Forelimb muscle (tissue), 1 donor: ENCODE data around the gene SORCS2. TPM values are rescaled to one million over a fixed set of nuclear protein-coding genes. Genes with fewer than 3 reads are reported as not detected.

ENCODE experiments used
- DNase-seq: peaks from one replicate; pipeline ENCODE4 v3.0.0-alpha.2; 2013; ENCODE audit warnings: low read depth
- polyA plus RNA-seq: library from polyadenylated mRNA; unstranded; fragments of 120-200 nt; gene quantifications from one replicate; pipeline ENCODE4 v1.2.1, GENCODE V29; 2013; ENCODE audit not compliant: insufficient read length

The SORCS2 gene
- polyA plus RNA-seq, 1 donor: 8.8 TPM

DNA sequence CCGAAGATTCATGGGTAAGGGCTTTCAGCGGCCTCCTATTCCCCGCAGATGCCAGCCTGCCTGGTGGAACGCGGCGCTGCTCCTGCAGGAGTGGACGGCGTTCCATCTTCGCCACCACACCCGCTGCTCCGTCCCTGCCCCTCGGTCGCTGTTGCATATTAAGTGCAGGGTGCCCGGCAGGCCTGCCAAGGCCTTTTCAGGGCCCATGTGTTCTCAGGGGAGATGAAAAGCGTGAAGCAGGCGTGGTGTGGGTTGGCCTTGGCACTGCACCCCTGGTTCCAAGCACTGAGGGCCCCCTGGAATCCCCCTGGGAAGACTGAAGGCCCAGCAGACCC lies 52.0 kb downstream of the SORCS2 start:
- no peak for DNase-seq

GRCh38 chr4:7244751-7245320 lies 52.5 kb downstream of the SORCS2 start:
- no peak for DNase-seq

DNA sequence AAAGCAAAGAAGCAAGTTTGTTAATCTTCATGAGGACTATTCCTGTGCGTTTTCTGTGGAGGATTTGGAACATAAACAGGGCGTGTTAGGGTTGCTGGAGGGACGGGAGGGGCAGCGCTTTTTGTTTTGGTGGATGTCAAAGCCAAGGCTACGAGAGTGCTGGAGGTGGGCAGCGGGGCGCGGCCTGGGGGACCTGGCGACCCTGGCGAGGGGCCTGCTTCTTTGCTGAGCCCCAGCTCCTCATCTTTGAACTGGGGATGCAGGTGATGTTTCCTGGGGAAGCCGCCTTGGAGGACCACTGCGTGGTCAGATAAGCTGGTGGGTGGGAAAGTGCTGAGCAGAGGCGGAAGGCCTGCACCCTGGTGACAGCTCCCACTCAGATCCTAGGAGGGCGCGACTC lies 55.2 kb downstream of the SORCS2 start:
- no peak for DNase-seq

- DNase-seq: no peak
These were observed 55.6 kb downstream of the SORCS2 start for GRCh38 chr4:7247946-7248345.

DNA sequence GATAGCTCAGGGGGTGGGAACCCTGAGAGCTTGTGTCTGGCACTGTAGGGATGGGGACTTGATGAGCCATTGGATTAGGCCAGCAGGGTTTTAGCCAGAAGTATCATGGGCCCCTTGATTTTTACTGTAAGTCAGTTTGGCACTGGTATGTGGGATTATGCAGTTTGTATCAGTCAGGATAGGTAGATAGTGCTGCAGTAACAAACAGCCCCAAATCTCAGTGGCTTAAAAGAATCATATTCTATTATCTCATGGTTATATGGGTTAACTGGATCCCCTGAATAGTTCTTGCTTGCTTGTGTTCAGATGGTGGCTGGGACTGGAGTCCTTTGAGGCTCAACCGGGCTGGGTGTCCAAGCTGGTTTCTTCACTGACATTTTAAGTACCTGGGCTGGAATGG lies 56.5 kb downstream of the SORCS2 start:
- no peak for DNase-seq

DNA sequence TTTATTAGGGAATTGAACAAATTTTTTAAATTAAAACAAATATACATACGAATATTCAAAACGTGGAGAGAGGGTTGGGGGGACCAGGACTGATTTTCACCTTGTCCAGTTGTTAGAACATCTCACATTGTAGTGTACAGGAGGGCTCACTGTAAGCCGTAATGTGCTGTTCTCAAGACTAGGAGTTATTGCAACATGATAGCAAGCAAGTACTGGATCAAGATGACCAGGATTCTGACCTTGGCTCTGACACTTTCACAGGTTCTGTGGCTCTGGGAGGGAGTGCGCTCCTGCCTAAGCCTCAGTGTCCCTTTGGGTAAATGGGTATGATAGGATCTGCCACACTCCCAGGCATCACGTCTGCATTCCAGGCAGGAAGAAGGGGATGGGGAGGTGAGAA lies 59.0 kb downstream of the SORCS2 start:
- DNase-seq: no peak

- DNase-seq: no peak
These were observed 59.7 kb downstream of the SORCS2 start for GRCh38 chr4:7252051-7252450.

DNA sequence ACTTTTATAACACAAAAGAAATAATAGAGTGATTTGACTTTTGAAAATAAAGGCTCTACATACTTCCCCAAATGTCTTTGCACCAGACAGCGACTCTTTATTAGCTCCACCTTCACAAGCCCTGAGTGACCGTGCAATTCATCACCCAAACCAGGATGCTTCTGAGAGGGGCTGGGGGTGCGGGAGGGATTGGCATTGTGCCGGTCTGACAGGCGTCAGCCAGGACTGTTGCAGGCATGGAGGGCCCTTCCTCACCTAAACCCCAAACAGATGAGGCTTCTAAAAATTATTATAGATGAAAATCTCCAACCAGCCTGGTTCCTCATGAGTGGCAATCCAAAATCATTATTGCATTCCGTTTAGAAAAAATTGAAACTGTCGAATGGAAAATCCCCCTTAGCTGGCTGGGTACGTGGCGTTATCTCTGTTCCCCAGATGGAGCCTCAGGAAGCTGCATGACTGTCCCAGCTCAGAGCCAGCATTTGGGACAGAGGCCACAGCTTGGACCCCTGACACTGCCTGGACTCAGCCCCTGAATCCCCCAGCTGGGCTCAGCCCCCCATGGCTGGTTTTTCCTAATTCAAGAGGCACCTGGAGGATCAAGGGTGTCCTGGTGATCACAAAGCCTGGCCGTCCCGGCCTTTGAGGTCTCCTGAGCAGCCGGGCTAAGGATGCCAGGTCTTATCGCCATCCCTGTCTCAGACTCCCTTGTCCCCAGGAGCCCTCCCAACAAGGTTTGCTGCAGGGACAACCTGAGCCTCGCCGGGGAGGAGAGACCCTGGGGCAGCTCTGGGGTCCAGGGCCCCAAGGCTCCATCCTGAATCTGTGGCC lies 60.4 kb downstream of the SORCS2 start:
- no peak for DNase-seq

DNA sequence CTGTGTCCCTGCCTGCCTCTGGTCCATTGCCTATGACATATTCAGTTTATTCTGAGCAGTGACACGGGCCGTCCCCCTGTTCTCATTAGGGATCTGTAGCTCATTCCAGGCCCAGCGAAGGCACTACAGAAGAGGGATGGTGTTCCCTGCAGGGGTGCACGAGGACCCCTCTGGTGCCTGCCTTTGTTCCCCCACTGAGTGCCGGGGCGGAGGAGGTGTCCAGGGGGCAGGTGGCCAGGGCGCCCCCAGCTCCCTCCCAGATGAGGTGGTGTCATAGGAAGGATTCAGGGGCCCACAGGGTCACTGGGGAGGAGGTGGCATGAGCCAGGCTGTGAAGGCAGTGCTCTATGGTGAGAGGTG lies 61.0 kb downstream of the SORCS2 start:
- DNase-seq: no peak

DNA sequence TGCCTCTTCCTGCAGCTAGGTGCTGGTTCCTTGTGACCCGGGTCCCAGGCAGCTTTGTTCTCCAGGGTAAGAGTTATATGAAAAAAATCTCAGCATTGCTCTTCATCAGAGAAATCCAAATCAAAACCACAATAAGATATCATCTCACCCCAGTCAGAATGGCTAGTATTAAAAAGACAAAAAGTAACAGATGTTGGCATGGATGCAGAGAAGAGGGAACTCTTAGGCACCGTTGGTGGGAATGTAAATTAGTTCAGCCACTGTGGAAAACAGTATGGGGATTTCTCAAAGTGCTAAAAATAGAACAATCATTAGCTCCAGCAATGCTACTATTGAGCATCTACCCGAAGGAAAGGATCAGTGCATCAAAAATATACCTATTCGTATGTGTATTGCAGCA lies 61.5 kb downstream of the SORCS2 start:
- DNase-seq: no peak

DNA sequence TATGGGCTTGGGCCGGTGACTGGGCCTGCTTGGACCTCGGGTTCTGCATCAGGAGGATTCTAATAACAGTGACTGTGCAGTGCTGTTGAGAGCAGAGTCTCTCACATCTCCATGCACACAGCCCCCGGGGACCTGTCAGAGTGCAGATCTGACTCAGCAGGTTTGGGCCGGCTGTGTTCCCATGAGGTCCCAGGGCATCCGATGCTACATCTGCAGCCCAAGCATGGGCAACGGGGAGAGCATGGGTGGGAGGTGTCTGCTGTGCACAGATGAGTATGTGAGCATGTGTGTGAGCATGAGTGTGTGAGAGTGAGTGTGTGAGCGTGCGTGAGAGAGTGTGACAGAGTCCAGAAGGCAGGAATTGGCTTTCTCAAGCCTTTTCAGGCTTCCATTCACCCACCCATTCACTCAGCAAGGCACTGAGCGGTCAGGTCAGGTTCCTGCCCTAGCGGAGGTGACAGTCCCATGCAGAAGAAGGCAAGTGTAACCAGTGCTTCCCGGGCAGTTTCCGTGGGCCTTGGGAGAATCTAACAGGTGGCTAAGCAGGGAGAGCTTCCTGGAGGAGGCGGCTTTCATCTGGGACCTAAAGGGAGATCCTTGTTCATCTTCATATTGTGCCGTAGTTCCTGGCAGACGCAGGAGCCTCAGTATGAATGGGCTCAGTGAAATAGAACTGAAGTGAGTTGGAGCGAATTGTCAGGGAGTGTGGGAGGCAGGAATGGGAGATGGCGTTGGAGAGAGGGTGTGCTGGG lies 62.6 kb downstream of the SORCS2 start:
- DNase-seq: no peak

DNA sequence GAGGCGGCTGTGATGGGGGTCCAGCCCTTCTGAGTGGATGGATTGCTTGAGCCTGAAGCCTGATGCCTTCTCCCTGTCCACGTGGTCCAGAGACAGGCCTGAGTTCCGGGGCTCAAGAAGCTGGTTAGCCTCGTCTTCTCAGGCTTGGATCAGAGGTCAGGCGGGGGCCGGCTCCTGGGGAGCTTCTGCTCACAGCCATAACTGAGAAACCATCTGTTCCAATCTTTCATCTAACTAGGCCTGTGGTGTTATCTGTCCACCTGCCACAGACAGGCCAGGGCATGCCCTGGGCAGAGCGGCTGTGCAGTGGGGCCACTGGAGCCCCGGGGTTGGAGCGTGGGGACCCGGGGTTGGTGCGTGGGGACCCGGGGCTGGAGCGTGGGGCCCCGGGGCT lies 63.1 kb downstream of the SORCS2 start:
- no peak for DNase-seq

DNA sequence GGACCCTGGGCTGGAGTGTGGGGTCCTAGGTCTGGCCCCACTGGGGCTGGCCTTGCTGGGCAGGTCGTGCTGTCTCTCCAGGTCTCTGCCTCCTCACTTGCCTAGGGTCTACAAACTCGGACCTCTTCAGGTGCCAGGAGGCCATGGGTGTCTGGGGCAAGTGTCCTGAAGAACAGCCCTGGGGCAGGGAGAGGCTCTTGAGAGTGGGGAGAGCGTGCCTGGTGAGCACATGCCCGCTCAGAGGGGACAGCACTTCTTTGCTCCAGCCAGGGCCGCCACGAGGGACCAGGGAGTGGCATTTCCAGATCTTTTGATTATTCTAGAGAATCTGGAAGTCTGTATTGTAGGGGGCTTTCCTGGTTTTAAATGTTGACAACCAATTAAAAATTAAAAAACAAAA lies 63.7 kb downstream of the SORCS2 start:
- no peak for DNase-seq

GRCh38 chr4:7256984-7257810 lies 64.9 kb downstream of the SORCS2 start:
- DNase-seq: no peak

DNA sequence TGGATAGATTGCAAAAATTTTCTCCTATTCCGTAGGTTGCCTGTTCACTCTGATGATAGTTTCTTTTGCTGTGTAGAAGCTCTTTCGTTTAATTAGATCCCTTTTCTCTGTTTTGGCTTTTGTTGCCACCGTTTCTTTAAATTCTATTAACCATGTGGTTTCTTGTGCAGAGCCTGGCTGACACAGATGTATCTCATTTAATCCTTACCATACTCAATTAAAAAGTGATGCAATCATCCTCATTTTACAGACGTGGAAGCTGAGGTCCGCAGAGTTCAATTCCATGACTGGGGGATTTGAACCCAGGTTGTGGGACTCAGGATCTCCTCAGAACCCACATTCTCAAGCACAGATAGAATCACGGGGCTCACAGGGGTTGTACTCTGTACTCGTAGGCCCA lies 66.7 kb downstream of the SORCS2 start:
- DNase-seq: no peak

GRCh38 chr4:7260569-7260968 lies 68.2 kb downstream of the SORCS2 start:
- no peak for DNase-seq

DNA sequence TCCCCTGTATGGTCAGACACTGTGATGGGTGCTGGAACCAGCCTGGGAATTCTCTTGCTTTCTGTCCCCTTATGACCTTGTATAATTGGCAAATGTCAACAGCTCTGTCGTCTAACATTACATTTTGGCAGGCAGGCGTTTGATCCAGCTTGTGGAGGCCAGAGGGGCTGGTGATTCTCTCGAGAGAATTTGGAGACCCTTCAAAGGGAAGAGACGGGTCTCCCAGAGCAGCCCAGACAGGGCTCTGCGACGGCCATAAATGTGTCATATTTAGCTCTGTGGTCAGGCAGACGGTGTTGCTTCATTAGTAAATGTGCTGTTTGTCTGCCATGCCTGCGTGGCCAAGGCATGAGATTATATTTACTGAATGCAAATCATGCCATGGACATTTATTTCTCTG lies 68.7 kb downstream of the SORCS2 start:
- no peak for DNase-seq

DNA sequence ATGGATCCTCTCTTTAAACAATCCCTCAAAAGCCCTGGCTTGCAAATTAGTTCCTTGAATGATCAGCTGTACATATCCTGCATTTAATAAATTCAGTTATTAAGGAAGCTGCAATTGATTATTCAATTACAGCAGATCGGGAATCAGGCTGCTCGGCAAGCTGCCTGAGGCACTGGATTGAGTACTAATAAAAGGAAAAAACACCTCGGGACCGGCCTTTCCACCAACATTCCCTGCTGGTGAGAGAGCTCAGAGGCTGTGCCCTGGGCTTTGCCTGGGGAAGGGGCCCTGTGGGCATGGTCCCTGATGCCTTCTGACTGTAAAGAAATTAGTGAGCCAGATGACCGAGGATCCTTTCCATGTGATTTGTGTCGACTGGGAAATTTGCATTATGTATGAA lies 69.2 kb downstream of the SORCS2 start:
- DNase-seq: no peak

- no peak for DNase-seq
These were observed 69.8 kb downstream of the SORCS2 start for GRCh38 chr4:7262134-7262533.

DNA sequence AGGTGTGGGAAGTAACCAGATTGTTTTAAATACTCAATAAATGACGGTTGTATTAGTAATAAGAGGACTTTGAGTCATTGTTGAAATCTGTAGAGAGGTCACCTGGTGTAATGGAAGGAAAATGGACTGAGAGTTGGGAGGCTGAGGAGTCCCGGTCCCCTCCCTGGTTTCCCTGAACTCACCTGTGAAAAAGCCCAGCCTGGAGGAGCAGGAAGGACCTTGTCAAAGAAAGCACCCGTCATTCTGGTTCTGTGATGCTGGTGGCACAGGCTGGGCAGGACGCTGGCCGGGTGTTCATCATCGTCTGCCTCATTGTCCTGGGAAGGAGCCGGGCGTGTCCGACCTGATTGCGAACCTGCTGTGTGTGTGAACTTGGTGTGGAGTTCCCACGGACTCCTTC lies 70.8 kb downstream of the SORCS2 start:
- no peak for DNase-seq

DNA sequence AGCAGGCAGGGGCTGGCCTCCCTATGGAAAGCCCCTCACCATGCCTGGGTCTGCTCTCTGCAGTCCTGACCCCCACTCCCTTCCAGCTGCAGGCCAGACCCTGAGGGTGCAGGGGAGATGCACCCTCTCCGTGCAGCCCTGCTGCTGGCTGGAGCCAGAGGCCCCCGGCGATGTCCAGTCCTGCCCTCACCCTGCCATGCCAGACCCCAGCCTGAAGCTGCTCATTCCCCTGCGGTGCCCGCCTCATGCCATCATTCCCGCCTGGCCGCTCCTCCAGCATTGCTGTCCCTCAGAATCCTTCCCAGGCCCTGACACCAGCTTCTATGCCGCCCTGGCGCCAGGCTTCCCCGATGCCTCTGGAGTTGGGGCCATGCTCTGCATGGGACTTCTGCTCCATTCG lies 72.4 kb downstream of the SORCS2 start:
- no peak for DNase-seq
